GM19025 (cell line): Measurements from ENCODE around the gene SLC41A3.
"Not testable (repeated sequence)": the region's sequence is repeated elsewhere in the genome, so short reads cannot be mapped to it uniquely, and the experiment has no call there.

Experiments
- ATAC-seq: cut with Tn5 transposase; IDR thresholded peaks from one replicate; pipeline ENCODE4 v1.9.1; 2021; ENCODE audit warnings: mild to moderate bottlenecking, low read depth, moderate library complexity; ENCODE audit not compliant: unreplicated experiment

The SLC41A3 gene

GRCh38 chr3:126013751-126014156, 70.2 kb downstream of the SLC41A3 start:
- ATAC-seq, result no peak

- ATAC-seq, result no peak
These were observed 74.7 kb downstream of the SLC41A3 start for GRCh38 chr3:126009181-126009580.

- ATAC-seq, result no peak
These were observed 75.7 kb downstream of the SLC41A3 start for GRCh38 chr3:126008219-126008618.

GRCh38 chr3:126005951-126006350, 78.0 kb downstream of the SLC41A3 start:
- no peak for ATAC-seq

- no peak for ATAC-seq
These were observed 79.2 kb downstream of the SLC41A3 start for GRCh38 chr3:126004692-126005091.

- no peak for ATAC-seq
These were observed 79.7 kb downstream of the SLC41A3 start for GRCh38 chr3:126004217-126004616.

GRCh38 chr3:126003447-126004190, 80.3 kb downstream of the SLC41A3 start:
- ATAC-seq, result no peak

- no peak for ATAC-seq
These were observed 81.7 kb downstream of the SLC41A3 start for GRCh38 chr3:126002189-126002588.

GRCh38 chr3:125996751-125997150, 87.2 kb downstream of the SLC41A3 start:
- ATAC-seq, result not testable (repeated sequence)

- peak; percentile 94 for ATAC-seq
These were observed 93.5 kb downstream of the SLC41A3 start for GRCh38 chr3:125990253-125990970.

- ATAC-seq, result not testable (repeated sequence)
These were observed 99.0 kb downstream of the SLC41A3 start for GRCh38 chr3:125984951-125985350.

GRCh38 chr3:125977104-125977503, 106.8 kb downstream of the SLC41A3 start:
- ATAC-seq, result not testable (repeated sequence)

- ATAC-seq, result not testable (repeated sequence)
These were observed 107.9 kb downstream of the SLC41A3 start for GRCh38 chr3:125976003-125976390.

GRCh38 chr3:125975245-125976002, 108.5 kb downstream of the SLC41A3 start:
- not testable (repeated sequence) for ATAC-seq

- not testable (repeated sequence) for ATAC-seq
These were observed 111.7 kb downstream of the SLC41A3 start for GRCh38 chr3:125971997-125972944.

GRCh38 chr3:125968701-125969592, 115.0 kb downstream of the SLC41A3 start, which contains the start of gene ROPN1B:
TSS of gene ROPN1B (plus strand) at chr3:125969178. CDS start at chr3:125972055, 2,877 bp downstream.
- not testable (repeated sequence) for ATAC-seq

- not testable (repeated sequence) for ATAC-seq
These were observed 115.8 kb downstream of the SLC41A3 start for GRCh38 chr3:125968121-125968520.

- no peak for ATAC-seq
These were observed 116.8 kb downstream of the SLC41A3 start for GRCh38 chr3:125967156-125967555.

GRCh38 chr3:125965505-125965904, 118.4 kb downstream of the SLC41A3 start:
- no peak for ATAC-seq
